B cell (primary cell): ENCODE data around the gene ARRDC3. TPM values are rescaled to one million over a fixed set of nuclear protein-coding genes. Genes with fewer than 3 reads are reported as not detected.
"Not testable (repeated sequence)": the region's sequence is repeated elsewhere in the genome, so short reads cannot be mapped to it uniquely, and the experiment has no call there.

Experiments used
- ATAC-seq: fragments of 200-7000 bp; cut with Tn5 transposase; one replicate; pipeline ENCODE4 v1.10.0; 2021; ENCODE audit warnings: low read depth, mild to moderate bottlenecking, moderate number of reproducible peaks, moderate library complexity
- CTCF ChIA-PET: fragments of 350-600 bp; sonication (Branson Sonifier 250); formaldehyde crosslinking; loops from one replicate; lab custom pipeline; 2021; ENCODE audit warnings: antibody characterized with exemption, inconsistent platforms; lab: Charles Lee
- POLR2A ChIA-PET: fragments of 350-600 bp; sonication (Branson Sonifier 250); formaldehyde crosslinking; loops from one replicate; lab custom pipeline; 2021; ENCODE audit warnings: antibody characterized with exemption; lab: Charles Lee
- DNase-seq: peaks from one replicate; pipeline ENCODE4 v3.0.0; 2013
- H2AFZ ChIP-seq: 2 replicates; pipeline ENCODE4 v1.6.1; 2012; ENCODE audit warnings: mild to moderate bottlenecking, low read depth, low read length; ENCODE audit not compliant: insufficient read depth, poor library complexity, severe bottlenecking
- H3K27ac ChIP-seq, 2 donors: 1 replicate in 1 of 2; 2 replicates in 1 of 2; pipeline ENCODE4 v1.5.1; 2012 to 2013; ENCODE audit warnings: low read length in 2 of 2, mild to moderate bottlenecking in 2 of 2, moderate library complexity in 1 of 2
- H3K27me3 ChIP-seq, 4 experiments: fragments of 200-600 bp in 1 of 4; sonication (generic) in 1 of 4; replicated peaks in 1 of 4; 1 replicate in 2 of 4; 2 replicates in 2 of 4; pipeline versions ENCODE4 v1.6.1 to v1.7.0; 2013 to 2016; ENCODE audit warnings: low read length in 3 of 4, mild to moderate bottlenecking in 2 of 4, mixed read lengths in 1 of 4, moderate library complexity in 1 of 4; ENCODE audit not compliant: insufficient read depth in 4 of 4, control insufficient read depth in 3 of 4; ENCODE audit errors: control extremely low read depth in 1 of 4
- H3K36me3 ChIP-seq, 2 experiments: replicated peaks in 1 of 2; 1 replicate in 1 of 2; 2 replicates in 1 of 2; pipeline versions ENCODE4 v1.6.1 to v1.7.1; 2013; ENCODE audit warnings: low read length in 1 of 2; ENCODE audit not compliant: insufficient read depth in 2 of 2, control insufficient read depth in 1 of 2; ENCODE audit errors: control extremely low read depth in 1 of 2, extremely low read depth in 1 of 2
- H3K4me1 ChIP-seq, 2 donors: fragments of 200-600 bp in 1 of 2; sonication (generic) in 1 of 2; 1 replicate in 1 of 2; 2 replicates in 1 of 2; pipeline versions ENCODE4 v1.5.1 to v1.6.1; 2013 to 2017; ENCODE audit warnings: low read length in 2 of 2; ENCODE audit not compliant: control insufficient read depth in 2 of 2, insufficient read depth in 2 of 2
- H3K4me2 ChIP-seq: replicated peaks from 2 replicates; pipeline ENCODE3; 2012; ENCODE audit warnings: mild to moderate bottlenecking, low read depth, low read length; ENCODE audit not compliant: poor library complexity, severe bottlenecking
- H3K4me3 ChIP-seq, 5 experiments: fragments of 200-600 bp in 1 of 5; sonication (generic) in 1 of 5; 1 replicate in 3 of 5; 2 replicates in 2 of 5; pipeline versions ENCODE4 v1.5.1 to v1.7.0; 2011 to 2016; ENCODE audit warnings: low read length in 4 of 5, mild to moderate bottlenecking in 4 of 5, low read depth in 2 of 5, control low read depth in 1 of 5, moderate library complexity in 1 of 5; ENCODE audit not compliant: insufficient read depth in 1 of 5; ENCODE audit errors: control extremely low read depth in 1 of 5, extremely low read depth in 1 of 5
- H3K79me2 ChIP-seq: fragments of 200-600 bp; sonication (generic); one replicate; pipeline ENCODE4 v1.6.0; 2016; ENCODE audit warnings: low read length; ENCODE audit not compliant: control insufficient read depth, insufficient read depth
- H3K9ac ChIP-seq: fragments of 200-600 bp; sonication (generic); 2 replicates; pipeline ENCODE4 v1.6.1; 2017; ENCODE audit warnings: mild to moderate bottlenecking, low read length, moderate library complexity
- H3K9me3 ChIP-seq, 3 donors: one replicate each; pipeline versions ENCODE4 v1.6.1 to v1.7.1; 2013; ENCODE audit warnings: low read length in 2 of 3; ENCODE audit not compliant: control insufficient read depth in 2 of 3, insufficient read depth in 1 of 3; ENCODE audit errors: control extremely low read depth in 1 of 3
- H4K20me1 ChIP-seq: 2 replicates; pipeline ENCODE4 v1.6.0; 2012; ENCODE audit warnings: mild to moderate bottlenecking, low read length; ENCODE audit not compliant: insufficient read depth, control insufficient read depth, poor library complexity, severe bottlenecking
- H3K27ac Mint-ChIP-seq: one replicate; pipeline ENCODE4 v1.8.0; 2021; ENCODE audit warnings: mixed read lengths
- H3K27me3 Mint-ChIP-seq: one replicate; pipeline ENCODE4 v1.8.0; 2021; ENCODE audit warnings: mixed read lengths
- H3K4me1 Mint-ChIP-seq: one replicate; pipeline ENCODE4 v1.8.0; 2021; ENCODE audit warnings: mixed read lengths
- H3K4me3 Mint-ChIP-seq: one replicate; pipeline ENCODE4 v1.8.0; 2021; ENCODE audit warnings: mixed read lengths
- H3K9me3 Mint-ChIP-seq: one replicate; pipeline ENCODE4 v1.8.0; 2022; ENCODE audit warnings: mixed read lengths; ENCODE audit not compliant: insufficient read depth
- EZH2 ChIP-seq: IDR thresholded peaks from 2 replicates; pipeline ENCODE4 v1.6.1; 2012; ENCODE audit warnings: borderline replicate concordance, low read depth, mild to moderate bottlenecking, moderate library complexity, low read length; ENCODE audit not compliant: insufficient read depth, poor library complexity, severe bottlenecking
- WGBS: methylation state at CpG from one replicate; pipeline ENCODE4 v1.1.5; 2013; ENCODE audit warnings: missing lambda C conversion rate; ENCODE audit not compliant: insufficient coverage; 5-methylcytosine and 5-hydroxymethylcytosine counted together
- intact Hi-C: fragments of 100-400 bp; cut with micrococcal nuclease; formaldehyde crosslinking; loops from one replicate; pipeline ENCODE4 v1.10.0; 2022
- polyA plus RNA-seq: library from polyadenylated mRNA; depleted of rRNA; stranded (reverse); fragments of >200 nt; gene quantifications from 2 replicates; pipeline ENCODE4 v1.2.3, GENCODE V29; 2012
- total RNA-seq, 2 donors: library from RNA; stranded (reverse); fragments of 120-200 nt in 1 of 2; gene quantifications; 1 replicate in 1 of 2; 2 replicates in 1 of 2; pipeline versions ENCODE4 v1.2.3 to v1.2.4, GENCODE V29; 2013 to 2022
- TF ChIP-seq, protein P1 (sequence below): fragments of 200-600 bp; IDR thresholded peaks from one replicate; pipeline ENCODE4 v1.8.0; 2022; ENCODE audit warnings: antibody characterized with exemption, mild to moderate bottlenecking

Gene ARRDC3
- total and polyA plus RNA-seq, 2 donors (not counting 1 experiment from before 2014, with no cell fraction given) = 52.9 to 84.9 TPM

DNA sequence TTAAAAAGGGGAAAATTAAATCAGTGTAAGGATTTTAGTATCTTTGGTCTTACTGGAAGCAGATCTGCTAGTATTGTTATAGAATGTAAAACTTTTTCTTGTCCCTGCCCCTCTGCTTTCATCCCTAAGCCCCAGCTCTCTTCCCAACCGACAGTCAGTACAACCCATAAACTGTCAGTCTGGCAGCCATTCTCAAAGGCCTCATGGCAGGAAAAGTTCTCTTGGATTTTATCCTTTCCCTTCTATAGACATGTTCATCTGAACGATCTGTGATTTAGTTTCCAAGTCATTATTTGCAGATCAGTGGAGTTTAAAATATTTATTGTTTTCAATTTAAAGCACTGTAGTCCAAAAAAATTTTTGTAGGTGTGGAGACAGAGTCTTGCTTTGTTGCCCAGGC is 39.2 kb downstream of the ARRDC3 start:
- H3K9ac ChIP-seq = no peak overlapping the region
- H2AFZ ChIP-seq = no peak overlapping the region
- WGBS = 100% methylated on average over 1 of the region's 2 CpGs
- H3K4me3 Mint-ChIP-seq = no peak overlapping the region
- H3K9me3 Mint-ChIP-seq = no peaks in the 10 kb centered on the region
- DNase-seq = no peak
- CTCF ChIA-PET = no interaction called here
- H3K27ac Mint-ChIP-seq = no peak overlapping the region
- no peaks in the 10 kb centered on the region for H3K4me1 Mint-ChIP-seq
- no peaks in the 10 kb centered on the region for H3K4me1 ChIP-seq
- no peaks in the 10 kb centered on the region for H3K36me3 ChIP-seq
- peaks cover 6% of the 10 kb centered on the region for H3K27me3 Mint-ChIP-seq
- POLR2A ChIA-PET = no interaction called here
- no peaks in the 10 kb centered on the region for H3K9me3 ChIP-seq
- no peak for ATAC-seq
- H3K27ac ChIP-seq = no peak overlapping the region
- no peaks in the 10 kb centered on the region for H3K27me3 ChIP-seq
- no peak overlapping the region for H3K4me3 ChIP-seq
- H3K4me2 ChIP-seq = no peak overlapping the region
- TF ChIP-seq EZH2 = no peak
- TF ChIP-seq, protein P1, sequence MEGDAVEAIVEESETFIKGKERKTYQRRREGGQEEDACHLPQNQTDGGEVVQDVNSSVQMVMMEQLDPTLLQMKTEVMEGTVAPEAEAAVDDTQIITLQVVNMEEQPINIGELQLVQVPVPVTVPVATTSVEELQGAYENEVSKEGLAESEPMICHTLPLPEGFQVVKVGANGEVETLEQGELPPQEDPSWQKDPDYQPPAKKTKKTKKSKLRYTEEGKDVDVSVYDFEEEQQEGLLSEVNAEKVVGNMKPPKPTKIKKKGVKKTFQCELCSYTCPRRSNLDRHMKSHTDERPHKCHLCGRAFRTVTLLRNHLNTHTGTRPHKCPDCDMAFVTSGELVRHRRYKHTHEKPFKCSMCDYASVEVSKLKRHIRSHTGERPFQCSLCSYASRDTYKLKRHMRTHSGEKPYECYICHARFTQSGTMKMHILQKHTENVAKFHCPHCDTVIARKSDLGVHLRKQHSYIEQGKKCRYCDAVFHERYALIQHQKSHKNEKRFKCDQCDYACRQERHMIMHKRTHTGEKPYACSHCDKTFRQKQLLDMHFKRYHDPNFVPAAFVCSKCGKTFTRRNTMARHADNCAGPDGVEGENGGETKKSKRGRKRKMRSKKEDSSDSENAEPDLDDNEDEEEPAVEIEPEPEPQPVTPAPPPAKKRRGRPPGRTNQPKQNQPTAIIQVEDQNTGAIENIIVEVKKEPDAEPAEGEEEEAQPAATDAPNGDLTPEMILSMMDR = no peak
- H3K79me2 ChIP-seq = no peaks in the 10 kb centered on the region
- H4K20me1 ChIP-seq = no peaks in the 10 kb centered on the region
- intact Hi-C loops = no loop called here

DNA sequence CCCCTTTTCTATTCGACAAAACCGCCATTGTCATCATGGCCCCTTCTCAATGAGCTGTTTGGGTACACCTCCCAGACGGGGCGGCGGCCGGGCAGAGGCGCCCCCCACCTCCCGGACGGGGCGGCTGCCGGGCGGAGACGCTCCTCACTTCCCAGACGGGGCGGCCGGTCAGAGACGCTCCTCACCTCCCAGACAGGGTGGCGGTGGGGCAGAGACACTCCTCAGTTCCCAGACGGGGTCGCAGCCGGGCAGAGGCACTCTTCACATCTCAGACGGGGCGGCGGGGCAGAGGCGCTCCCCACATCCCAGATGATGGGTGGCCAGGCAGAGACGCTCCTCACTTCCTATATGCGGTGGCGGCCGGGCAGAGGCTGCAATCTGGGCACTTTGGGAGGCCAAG is 40.2 kb downstream of the ARRDC3 start:
- H3K4me2 ChIP-seq, DNase-seq, H3K4me3 Mint-ChIP-seq, H3K9ac ChIP-seq, H3K79me2 ChIP-seq, H3K27me3 Mint-ChIP-seq, H3K9me3 ChIP-seq, H3K27ac Mint-ChIP-seq, H3K9me3 Mint-ChIP-seq, H3K27ac ChIP-seq, POLR2A ChIA-PET, H3K4me1 ChIP-seq, H2AFZ ChIP-seq, H3K36me3 ChIP-seq, H3K4me3 ChIP-seq, H4K20me1 ChIP-seq, ATAC-seq, intact Hi-C loops, H3K4me1 Mint-ChIP-seq, H3K27me3 ChIP-seq: not testable (repeated sequence)
- 97% methylated on average over 13 of the region's 29 CpGs for WGBS
- CTCF ChIA-PET = interaction anchor here (2.7 kb wide), 1 partner anchor 42 kb away, joined by 8 read pairs; no protein-coding TSS in a partner anchor
